ENCODE results near the gene CRYGS.

- TF ChIP-seq REST (tag by site-specific recombination; IDR thresholded peaks at IDR 0.05): no peak
- no peak for TF ChIP-seq ZNF785 (tag by site-specific recombination; IDR thresholded peaks at IDR 0.05)
- no peak for TF ChIP-seq SETDB1 (IDR thresholded peaks at IDR 0.05; ENCODE audit: insufficient read length, low read length)
- no peak for TF ChIP-seq ZNF830 (tag by site-specific recombination; IDR thresholded peaks at IDR 0.05; ENCODE audit: low read depth)
- no peak for TF ChIP-seq SALL2 (tag by site-specific recombination; IDR thresholded peaks at IDR 0.05; ENCODE audit: borderline replicate concordance)
- TF ChIP-seq KLF9 (tag by site-specific recombination; IDR thresholded peaks at IDR 0.05; ENCODE audit: low read depth): no peak
- no peak for TF ChIP-seq PRDM10 (tag by site-specific recombination; IDR thresholded peaks at IDR 0.05)
- no peak for TF ChIP-seq ZNF274 (IDR thresholded peaks at IDR 0.05; ENCODE audit: low read length)
- TF ChIP-seq ZNF274 (tag by site-specific recombination; IDR thresholded peaks at IDR 0.05; ENCODE audit: borderline replicate concordance): no peak
- TF ChIP-seq GLI4 (tag by site-specific recombination; IDR thresholded peaks at IDR 0.05): no peak
- no peak for TF ChIP-seq ZSCAN18 (tag by site-specific recombination; IDR thresholded peaks at IDR 0.05)
- TF ChIP-seq ZNF280D (tag by site-specific recombination; IDR thresholded peaks at IDR 0.05): no peak
Measured at GRCh38 chr3:186532598-186533072, 11.5 kb downstream of the CRYGS start.
